Measurements from ENCODE around the gene PAK2. TPM values are rescaled to one million over a fixed set of nuclear protein-coding genes. Genes with fewer than 3 reads are reported as not detected.

PAK2 gene
- 40.7 and 136 TPM in 2 replicates for total RNA-seq

GRCh38 chr3:196739671-196740480, at the start of gene PAK2:
PAK2 (plus strand) TSS chr3:196739857; CDS start chr3:196782647, 42,790 bp downstream.

GRCh38 chr3:196711838-196712513, 27.7 kb upstream of the PAK2 start, which contains the start of the genes CEP19 and PIGX:
CEP19 (minus strand) TSS chr3:196712250; CDS start chr3:196708657, 3,593 bp downstream.
PIGX (plus strand) TSS chr3:196712377.

GRCh38 chr3:196867507-196868296, 128.0 kb downstream of the PAK2 start, which contains the start of gene SENP5:
SENP5 (plus strand) TSS chr3:196867920; CDS start chr3:196885182, 17,262 bp downstream.

Other genes starting within 250 kb of the PAK2 start
- gene RNF168, start 236.1 kb upstream of the PAK2 start, total RNA-seq = 12.0 and 24.1 TPM in 2 replicates
- gene SMCO1, start 224.5 kb upstream of the PAK2 start, total RNA-seq = not detected in 2 replicates
- gene WDR53, start 171.3 kb upstream of the PAK2 start, total RNA-seq = 11.9 and 17.1 TPM in 2 replicates
- gene FBXO45, start 171.2 kb upstream of the PAK2 start, total RNA-seq = 27.3 and 47.2 TPM in 2 replicates
- 0.07 TPM in 1 of 2 replicates, not detected in the other for gene NRROS, start 100.2 kb upstream of the PAK2 start, total RNA-seq
- 1.4 and 2.6 TPM in 2 replicates for gene CEP19, start 27.6 kb upstream of the PAK2 start, total RNA-seq
- 24.9 and 33.5 TPM in 2 replicates for gene PIGX, start 27.5 kb upstream of the PAK2 start, total RNA-seq
- 42.7 and 56.4 TPM in 2 replicates for gene SENP5, start 128.1 kb downstream of the PAK2 start, total RNA-seq
- 91.8 and 91.9 TPM in 2 replicates for gene NCBP2, start 202.7 kb downstream of the PAK2 start, total RNA-seq
- 0.34 and 1.3 TPM in 2 replicates for gene PIGZ, start 229.0 kb downstream of the PAK2 start, total RNA-seq